Measurements from ENCODE around the gene LSG1. TPM values are rescaled to one million over a fixed set of nuclear protein-coding genes. Genes with fewer than 3 reads are reported as not detected.

LSG1 gene
- total and polyA plus RNA-seq, 9 of the 15 experiments (the other 6 are each of a cell fraction or from before 2014, with no cell fraction given) = 14.9 to 73.7 (median 46.7) TPM

DNA sequence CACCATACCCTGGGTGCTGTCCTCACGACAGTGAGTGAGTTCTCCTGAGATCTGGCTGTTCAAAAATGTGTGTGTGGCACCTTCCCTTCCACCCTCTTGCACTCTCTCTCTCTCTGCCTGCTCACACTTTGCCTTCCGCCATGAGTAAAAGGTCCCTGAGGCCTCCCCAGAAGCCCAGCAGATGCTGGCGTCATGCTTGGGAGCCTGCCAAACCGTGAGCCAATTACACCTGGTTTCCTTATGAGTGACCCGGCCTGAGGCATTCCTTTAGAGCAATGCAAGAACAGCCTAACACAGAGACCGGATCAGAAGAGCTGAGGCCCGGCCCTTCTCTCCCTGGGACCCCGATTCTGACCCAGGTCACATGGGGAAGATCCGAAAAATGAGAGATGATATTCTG is 54.2 kb downstream of the LSG1 start:
- H3K79me2 ChIP-seq (ENCODE audit: control insufficient read depth, insufficient read depth, low read length) = no peaks in the 10 kb centered on the region
- H3K9me3 ChIP-seq (replicated peaks; ENCODE audit: control insufficient read depth, insufficient read depth, low read depth, low read length) = peaks cover 3% of the 10 kb centered on the region
- no peak for TF ChIP-seq ERF (CRISPR knock-in tag; IDR thresholded peaks at IDR 0.05)
- TF ChIP-seq NELFE (IDR thresholded peaks at IDR 0.05; ENCODE audit: insufficient read depth, insufficient read length) = no peak
- no peak for TF ChIP-seq YY1 (IDR thresholded peaks at IDR 0.05; ENCODE audit: borderline replicate concordance in 1 of 3, control insufficient read depth in 1 of 3, extremely low read depth in 1 of 3, insufficient read depth in 3 of 3, insufficient read length in 1 of 3, insufficient replicate concordance in 2 of 3, low read depth in 1 of 3, low read length in 2 of 3)
- TF ChIP-seq, protein P1, sequence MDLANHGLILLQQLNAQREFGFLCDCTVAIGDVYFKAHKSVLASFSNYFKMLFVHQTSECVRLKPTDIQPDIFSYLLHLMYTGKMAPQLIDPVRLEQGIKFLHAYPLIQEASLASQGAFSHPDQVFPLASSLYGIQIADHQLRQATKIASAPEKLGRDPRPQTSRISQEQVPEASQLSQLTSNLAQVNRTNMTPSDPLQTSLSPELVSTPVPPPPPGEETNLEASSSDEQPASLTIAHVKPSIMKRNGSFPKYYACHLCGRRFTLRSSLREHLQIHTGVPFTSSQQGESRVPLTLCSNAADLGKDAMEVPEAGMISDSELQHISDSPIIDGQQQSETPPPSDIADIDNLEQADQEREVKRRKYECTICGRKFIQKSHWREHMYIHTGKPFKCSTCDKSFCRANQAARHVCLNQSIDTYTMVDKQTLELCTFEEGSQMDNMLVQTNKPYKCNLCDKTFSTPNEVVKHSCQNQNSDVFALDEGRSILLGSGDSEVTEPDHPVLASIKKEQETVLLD (IDR thresholded peaks at IDR 0.05) = no peak
- no peak for TF ChIP-seq ZC3H4 (CRISPR knock-in tag; IDR thresholded peaks at IDR 0.05; ENCODE audit: borderline replicate concordance)
- TF ChIP-seq TARDBP (IDR thresholded peaks at IDR 0.05) = no peak
- TF ChIP-seq HDAC2 (IDR thresholded peaks at IDR 0.05) = no peak
- no peak for TF ChIP-seq ILK (tag; IDR thresholded peaks at IDR 0.05; ENCODE audit: borderline replicate concordance, low read depth)
- TF ChIP-seq SMC3 (conservative IDR thresholded peaks at IDR 0.05; ENCODE audit: insufficient read depth, low read depth, low read length) = no peak
- TF ChIP-seq PHF8 (IDR thresholded peaks at IDR 0.05; ENCODE audit: borderline replicate concordance, low read length) = no peak
- TF ChIP-seq BDP1 (IDR thresholded peaks at IDR 0.05; ENCODE audit: insufficient read depth, insufficient read length) = no peak
- TF ChIP-seq MCM2 (IDR thresholded peaks at IDR 0.05; ENCODE audit: low read depth) = no peak
- TF ChIP-seq POLR3A (IDR thresholded peaks at IDR 0.05; ENCODE audit: borderline replicate concordance, extremely low read depth, insufficient read depth, insufficient read length) = no peak
- intact Hi-C loops (cut with micrococcal nuclease) = no loop called here
- no peaks in the 10 kb centered on the region for H3K9me1 ChIP-seq (ENCODE audit: control insufficient read depth, insufficient read depth, low read length)
- no peak overlapping the region for H3K4me3 ChIP-seq
- no peak overlapping the region for H3K9ac ChIP-seq (ENCODE audit: insufficient read depth in 1 of 2, low read depth in 2 of 2, low read length in 2 of 2)
- CTCF ChIA-PET (ENCODE audit: low intra/inter-chr PET ratio) = no interaction called here
- in situ Hi-C loops (cut with MboI) = no loop called here
- no peaks in the 10 kb centered on the region for H4K20me1 ChIP-seq (replicated peaks; ENCODE audit: control insufficient read depth, insufficient read depth, low read length)
- H2AFZ ChIP-seq (ENCODE audit: low read depth, low read length) = no peak overlapping the region
- FAIRE-seq (no peak), DNase-seq (ENCODE audit: extremely low read depth in 1 of 4, low spot score in 3 of 4) (no peak), ATAC-seq (no peak)
- no peaks in the 10 kb centered on the region for H3K27me3 ChIP-seq (ENCODE audit: control insufficient read depth in 2 of 2, insufficient read depth in 2 of 2, low read length in 2 of 2)
- peaks cover 9% of the 10 kb centered on the region; the same call in 1 of the 3 replicates for H3K36me3 ChIP-seq (ENCODE audit: control insufficient read depth, insufficient read depth, low read length)
- peaks cover 7 to 25% of the 10 kb centered on the region in 2 experiments; a peak in 4 of 5 replicates for H3K4me1 ChIP-seq (replicated peaks in 1 of 2; ENCODE audit: control insufficient read depth in 2 of 2, insufficient read depth in 2 of 2, low read length in 2 of 2)
- BruUV-seq (replicated peaks) = TSS peak; percentile 23
- H3K4me2 ChIP-seq (ENCODE audit: insufficient read depth, low read length) = no peak overlapping the region
- WGBS (ENCODE audit: insufficient coverage, low coverage, missing lambda C conversion rate) = 82% methylated on average over 8 of the region's 9 CpGs
- POLR2A ChIA-PET = no interaction called here
- H3K27ac ChIP-seq (ENCODE audit: extremely low read depth, low read depth, low read length) = no peak overlapping the region; the same call in 2 of the 3 replicates

Data from K562 (cell line).